ENCODE results near the gene MYF5. TPM values are rescaled to one million over a fixed set of nuclear protein-coding genes. Genes with fewer than 3 reads are reported as not detected.

The MYF5 gene
- total RNA-seq, 4 donors from 2014 or later = not detected

DNA sequence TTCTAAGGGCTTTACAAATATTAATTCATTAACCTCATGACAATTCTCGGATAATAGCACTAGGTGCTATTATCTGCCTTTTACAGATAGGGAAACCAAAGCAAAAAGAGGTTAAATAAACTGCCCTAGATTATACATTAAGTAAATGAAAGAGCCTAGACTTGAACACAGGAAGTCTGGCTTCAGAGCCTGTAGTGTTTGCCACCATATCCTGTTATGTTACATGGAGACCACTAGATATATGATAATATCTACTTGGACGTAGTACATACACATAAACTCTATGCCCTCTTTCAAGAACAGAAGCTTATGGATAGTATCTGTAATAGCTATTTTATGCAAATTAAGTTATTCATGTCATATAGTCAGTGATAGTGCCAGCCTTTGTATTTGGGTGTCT is 26.2 kb upstream of the MYF5 start:
- Histone ChIP-seq H3K4me3 (replicated peaks in 1 of 3) (no peak overlapping the region), H3K27me3 (no peaks in the 10 kb centered on the region), H3K4me1 (no peaks in the 10 kb centered on the region), H3K9me3 (no peaks in the 10 kb centered on the region), H3K36me3 (no peaks in the 10 kb centered on the region), H3K27ac (no peak overlapping the region)
- WGBS, 2 donors = 66 to 79% methylated on average over 2 of the region's 2 CpGs
- DNase-seq = no peak
- intact Hi-C loops (cut with DNase I) = no loop called here
- TF ChIP-seq CTCF (IDR thresholded peaks at IDR 0.05) (no peak), POLR2A (IDR thresholded peaks at IDR 0.05) (no peak)

DNA sequence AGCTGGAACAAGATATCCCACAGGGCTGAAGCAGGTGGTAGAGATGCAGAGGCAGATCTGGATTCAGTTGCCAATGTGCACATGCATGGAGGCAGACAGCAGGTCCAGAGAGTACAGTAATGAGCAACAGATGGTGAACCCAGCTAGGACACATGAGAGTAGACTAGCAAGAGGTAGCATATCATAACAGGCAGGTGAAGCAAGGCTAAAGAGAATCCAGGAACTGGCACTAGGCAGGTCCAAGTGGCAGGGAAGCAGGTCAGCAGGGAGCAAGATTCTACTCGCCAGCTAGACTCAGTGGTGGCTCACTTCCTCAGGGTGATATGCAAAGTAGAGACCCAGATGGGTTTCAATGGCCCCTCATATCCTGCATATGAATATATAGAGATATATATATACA is 24.6 kb upstream of the MYF5 start:
- intact Hi-C loops (cut with DNase I) = no loop called here

GRCh38 chr12:80697270-80697887 is 19.3 kb upstream of the MYF5 start:
- no peak overlapping the region for H3K27ac ChIP-seq
- no peaks in the 10 kb centered on the region for H3K36me3 ChIP-seq
- TF ChIP-seq POLR2A (IDR thresholded peaks at IDR 0.05) (no peak), CTCF (IDR thresholded peaks at IDR 0.05) (no peak)
- no peak overlapping the region for H3K4me3 ChIP-seq (replicated peaks in 1 of 3)
- H3K27me3 ChIP-seq = no peaks in the 10 kb centered on the region
- DNase-seq = no peak
- intact Hi-C loops (cut with DNase I) = no loop called here
- H3K4me1 ChIP-seq = no peaks in the 10 kb centered on the region
- 71 to 83% methylated on average over 2 of the region's 2 CpGs for WGBS, 2 donors
- no peaks in the 10 kb centered on the region for H3K9me3 ChIP-seq

More for the DNA sequence above, 24.6 kb upstream of the MYF5 start:
- Histone ChIP-seq H3K27ac (no peak overlapping the region), H3K4me1 (no peaks in the 10 kb centered on the region), H3K27me3 (no peaks in the 10 kb centered on the region), H3K4me3 (replicated peaks in 1 of 3) (no peak overlapping the region), H3K9me3 (no peaks in the 10 kb centered on the region), H3K36me3 (no peaks in the 10 kb centered on the region)
- TF ChIP-seq POLR2A (IDR thresholded peaks at IDR 0.05) = no peak
- no peak for TF ChIP-seq CTCF (IDR thresholded peaks at IDR 0.05)
- WGBS, 2 donors = 73 to 83% methylated on average over 1 of the region's 1 CpG
- no peak for DNase-seq

GRCh38 chr12:80698256-80698655 is 18.5 kb upstream of the MYF5 start:
- TF ChIP-seq CTCF (IDR thresholded peaks at IDR 0.05) (no peak), POLR2A (IDR thresholded peaks at IDR 0.05) (no peak)
- DNase-seq = no peak
- Histone ChIP-seq H3K27ac (no peak overlapping the region), H3K27me3 (no peaks in the 10 kb centered on the region), H3K36me3 (no peaks in the 10 kb centered on the region), H3K4me3 (replicated peaks in 1 of 3) (no peak overlapping the region), H3K9me3 (no peaks in the 10 kb centered on the region), H3K4me1 (peaks cover 0 to 3% of the 10 kb centered on the region in 2 donors)
- intact Hi-C loops (cut with DNase I) = no loop called here
- WGBS, 2 donors = 79 to 82% methylated on average over 7 of the region's 7 CpGs

GRCh38 chr12:80698847-80699542 is 17.7 kb upstream of the MYF5 start:
- Histone ChIP-seq H3K36me3 (no peaks in the 10 kb centered on the region), H3K9me3 (no peaks in the 10 kb centered on the region), H3K4me1 (peaks cover 0 to 3% of the 10 kb centered on the region in 2 donors), H3K27ac (no peak overlapping the region), H3K4me3 (replicated peaks in 1 of 3) (no peak overlapping the region), H3K27me3 (no peaks in the 10 kb centered on the region)
- intact Hi-C loops (cut with DNase I) = no loop called here
- DNase-seq = no peak
- 79 to 84% methylated on average over 7 of the region's 7 CpGs for WGBS, 2 donors
- no peak for TF ChIP-seq CTCF (IDR thresholded peaks at IDR 0.05)
